GM18520 (cell line): ENCODE measurements around the gene ARL2.

Experiments used
- ATAC-seq: cut with Tn5 transposase; IDR thresholded peaks from one replicate; pipeline ENCODE4 v1.9.1; 2021; ENCODE audit not compliant: unreplicated experiment

The ARL2 gene

GRCh38 chr11:65045061-65045460, 31.1 kb downstream of the ARL2 start:
- no peak for ATAC-seq

- ATAC-seq = no peak
These were observed 31.8 kb downstream of the ARL2 start for GRCh38 chr11:65045728-65046127.

GRCh38 chr11:65047581-65048422, 33.8 kb downstream of the ARL2 start:
- no peak for ATAC-seq

GRCh38 chr11:65051398-65051858, 37.5 kb downstream of the ARL2 start:
- no peak for ATAC-seq

- no peak for ATAC-seq
These were observed 40.0 kb downstream of the ARL2 start for GRCh38 chr11:65053827-65054508.

GRCh38 chr11:65055538-65055937, 41.6 kb downstream of the ARL2 start:
- no peak for ATAC-seq

- ATAC-seq = no peak
These were observed 43.0 kb downstream of the ARL2 start for GRCh38 chr11:65056999-65057398.

- no peak for ATAC-seq
These were observed 43.6 kb downstream of the ARL2 start for GRCh38 chr11:65057526-65057925.

GRCh38 chr11:65058012-65058411, 44.1 kb downstream of the ARL2 start:
- ATAC-seq = no peak

- no peak for ATAC-seq
These were observed 44.6 kb downstream of the ARL2 start, which contains the start of gene NAALADL1 for GRCh38 chr11:65058419-65059054. NAALADL1 (minus strand) TSS chr11:65058553; CDS start chr11:65058521, 32 bp downstream.

- no peak for ATAC-seq
These were observed 45.6 kb downstream of the ARL2 start for GRCh38 chr11:65059523-65059922.

- ATAC-seq = no peak
These were observed 46.2 kb downstream of the ARL2 start for GRCh38 chr11:65059959-65060824.

GRCh38 chr11:65060913-65061408, 47.0 kb downstream of the ARL2 start:
- ATAC-seq = no peak

- ATAC-seq = no peak
These were observed 49.6 kb downstream of the ARL2 start for GRCh38 chr11:65063532-65063931.

GRCh38 chr11:65064847-65065240, 50.9 kb downstream of the ARL2 start:
- ATAC-seq = no peak

- ATAC-seq = no peak
These were observed 51.9 kb downstream of the ARL2 start for GRCh38 chr11:65065851-65066250.

- ATAC-seq = no peak
These were observed 52.4 kb downstream of the ARL2 start for GRCh38 chr11:65066315-65066714.

GRCh38 chr11:65066805-65067291, 52.9 kb downstream of the ARL2 start:
- ATAC-seq = no peak

GRCh38 chr11:65067446-65067845, 53.5 kb downstream of the ARL2 start:
- ATAC-seq = no peak

GRCh38 chr11:65069217-65069616, 55.3 kb downstream of the ARL2 start:
- no peak for ATAC-seq
